ENCODE data around the gene ARHGAP26.

ARHGAP26 gene

DNA sequence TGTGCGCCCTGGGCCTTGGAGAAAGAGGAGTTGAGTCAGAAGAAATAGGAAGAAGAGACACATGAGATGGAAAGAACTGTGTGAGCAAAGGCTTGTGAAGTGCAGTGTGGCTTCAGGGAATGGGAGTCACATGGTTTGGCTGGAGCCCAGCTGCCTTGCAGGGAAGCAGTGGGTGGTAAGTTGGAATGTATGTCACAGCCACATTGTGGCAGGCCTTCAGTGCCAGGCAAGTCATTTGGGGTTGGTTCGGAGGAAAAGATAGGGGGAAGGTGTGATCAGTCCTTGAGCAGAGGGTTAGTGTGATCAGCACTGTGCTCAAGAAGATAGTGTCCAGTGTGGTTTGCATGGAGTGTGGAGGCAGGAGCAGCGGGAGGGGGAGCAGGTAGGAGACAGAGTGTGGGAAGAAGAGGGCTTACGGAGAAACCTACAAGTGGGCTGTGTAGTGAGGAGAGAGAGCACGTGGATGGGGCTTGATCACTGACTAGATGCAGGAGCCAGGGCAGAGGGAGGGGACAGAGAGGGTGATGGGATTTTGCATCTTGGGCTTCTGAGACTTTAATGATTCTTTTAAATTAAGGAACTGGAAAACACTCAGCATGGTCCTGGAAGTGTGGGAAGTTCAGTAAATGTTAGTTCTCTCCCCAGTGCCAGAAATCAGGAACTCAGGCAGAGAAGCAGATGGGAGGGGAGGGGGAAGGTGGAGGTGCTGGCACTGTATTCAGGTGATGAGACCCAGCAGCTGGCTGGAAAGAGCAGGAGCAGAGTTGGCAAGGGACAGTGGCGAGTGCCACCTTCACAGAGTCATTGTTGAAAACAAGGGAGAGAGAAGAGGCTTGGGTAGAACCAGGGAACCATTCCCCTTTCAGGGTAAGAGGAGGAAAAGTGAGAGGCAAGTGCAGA lies 46.6 kb downstream of the ARHGAP26 start:
- no peak for DNase-seq

DNA sequence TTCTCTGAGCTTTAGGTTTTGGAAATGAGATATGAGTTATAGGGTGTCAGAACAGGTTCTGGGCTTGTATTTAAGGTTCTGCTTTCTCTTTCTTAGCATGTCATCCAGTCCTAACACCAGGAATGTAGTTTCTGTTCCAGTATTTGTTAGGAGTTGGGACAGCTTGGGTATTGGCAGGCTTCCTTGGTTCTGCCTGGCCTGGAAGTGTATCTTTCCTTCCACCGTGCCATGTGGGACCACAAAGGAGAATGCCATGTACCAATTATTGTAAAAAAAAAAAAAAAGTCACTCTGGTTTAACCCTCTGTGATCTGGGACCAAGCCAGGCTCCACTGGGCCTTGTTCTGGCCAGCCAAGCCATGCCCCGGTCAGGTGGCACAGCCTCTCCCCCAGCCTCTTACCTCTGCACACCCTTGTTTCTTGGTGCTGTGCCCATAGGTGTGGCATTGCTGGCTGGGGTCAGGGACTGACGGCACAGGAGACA lies 47.8 kb downstream of the ARHGAP26 start:
- DNase-seq, result no peak

DNA sequence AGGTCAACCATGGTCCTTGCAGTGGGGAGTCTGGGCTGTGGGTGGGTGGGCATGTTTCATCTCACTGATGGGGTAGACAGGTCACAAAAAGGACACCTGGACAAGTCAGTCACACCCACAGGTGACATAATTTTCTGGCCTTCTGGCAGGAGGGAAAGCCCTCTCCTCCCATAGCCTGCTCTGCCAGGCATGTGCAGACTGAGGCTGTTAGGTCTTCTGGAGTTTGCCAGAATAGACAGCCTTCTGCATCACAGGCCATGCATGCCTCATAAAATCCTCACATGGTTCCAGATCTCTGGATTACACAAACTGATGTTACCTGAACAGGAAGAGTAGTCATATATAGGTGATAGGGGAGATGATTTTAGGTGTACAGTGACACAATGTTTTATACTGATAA lies 49.1 kb downstream of the ARHGAP26 start:
- no peak for DNase-seq

DNA sequence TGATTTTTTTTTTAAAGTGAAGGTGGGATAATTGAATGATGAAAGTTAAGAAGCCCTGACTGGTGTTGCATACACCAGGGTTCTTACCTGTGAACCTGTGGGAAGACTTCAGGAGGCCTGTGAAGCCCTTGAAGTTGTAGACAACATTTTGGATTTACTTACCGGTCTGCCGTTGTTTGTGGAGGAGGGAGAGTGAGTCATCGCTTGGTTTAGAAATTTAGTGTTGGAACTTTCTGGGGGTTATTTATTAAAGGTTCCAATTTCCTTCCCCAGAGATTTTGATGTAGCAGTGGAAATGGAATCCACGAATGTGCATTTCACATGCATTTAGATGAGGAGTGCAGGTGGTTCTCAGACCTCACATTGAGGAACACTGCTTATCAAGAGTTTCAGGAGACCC lies 49.6 kb downstream of the ARHGAP26 start:
- no peak for DNase-seq

DNA sequence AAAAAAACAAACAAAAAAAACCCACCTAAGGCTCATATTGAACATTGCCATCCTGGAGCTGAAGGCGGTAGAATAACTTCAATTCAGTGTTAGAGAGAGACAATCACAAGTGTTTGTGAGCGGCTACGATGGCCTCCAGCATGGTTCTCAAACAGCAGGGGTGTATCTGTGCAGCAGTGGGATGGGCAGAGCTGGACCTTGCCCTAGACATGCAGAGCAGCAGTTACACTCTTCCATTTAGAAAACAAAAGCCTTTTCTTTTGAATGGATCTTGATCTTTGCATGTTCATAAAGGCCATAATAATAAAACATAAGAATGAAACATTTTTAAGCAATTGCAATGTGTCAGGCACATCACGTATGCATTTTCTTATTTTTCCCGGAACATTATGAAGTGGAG lies 50.3 kb downstream of the ARHGAP26 start:
- DNase-seq, result no peak

DNA sequence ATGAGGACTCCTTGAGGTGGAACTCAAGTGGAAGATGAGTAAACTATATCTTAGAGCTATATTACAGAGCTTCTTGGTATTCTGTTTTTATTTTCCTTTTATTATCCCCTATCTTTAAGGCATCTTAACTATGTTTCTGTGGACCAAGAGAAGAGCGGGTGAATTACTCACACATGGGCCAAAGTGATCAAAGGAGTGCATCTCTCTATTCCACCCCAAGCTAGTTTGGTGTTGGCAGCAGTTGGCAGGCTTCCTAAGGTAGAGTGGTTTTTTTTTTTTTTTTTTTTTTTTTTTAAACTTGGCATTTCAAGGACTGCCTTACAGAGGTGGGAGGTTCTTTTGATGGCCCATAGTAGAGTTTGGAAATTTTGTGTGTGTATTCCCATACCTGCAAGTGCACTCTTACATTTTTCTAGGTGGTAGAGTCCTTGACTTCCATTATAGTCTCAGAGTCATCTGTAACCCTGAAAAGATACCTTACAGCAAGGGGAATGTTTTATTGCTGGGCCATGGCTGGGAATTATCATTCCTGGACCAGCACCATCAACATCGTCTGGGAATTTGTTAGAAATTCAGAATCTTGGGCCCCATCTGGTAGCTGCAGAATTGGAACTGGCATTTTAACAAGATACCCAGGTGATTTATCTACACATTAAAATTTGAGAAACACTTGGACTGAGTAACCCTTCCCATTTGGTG lies 51.0 kb downstream of the ARHGAP26 start:
- no peak for DNase-seq

DNA sequence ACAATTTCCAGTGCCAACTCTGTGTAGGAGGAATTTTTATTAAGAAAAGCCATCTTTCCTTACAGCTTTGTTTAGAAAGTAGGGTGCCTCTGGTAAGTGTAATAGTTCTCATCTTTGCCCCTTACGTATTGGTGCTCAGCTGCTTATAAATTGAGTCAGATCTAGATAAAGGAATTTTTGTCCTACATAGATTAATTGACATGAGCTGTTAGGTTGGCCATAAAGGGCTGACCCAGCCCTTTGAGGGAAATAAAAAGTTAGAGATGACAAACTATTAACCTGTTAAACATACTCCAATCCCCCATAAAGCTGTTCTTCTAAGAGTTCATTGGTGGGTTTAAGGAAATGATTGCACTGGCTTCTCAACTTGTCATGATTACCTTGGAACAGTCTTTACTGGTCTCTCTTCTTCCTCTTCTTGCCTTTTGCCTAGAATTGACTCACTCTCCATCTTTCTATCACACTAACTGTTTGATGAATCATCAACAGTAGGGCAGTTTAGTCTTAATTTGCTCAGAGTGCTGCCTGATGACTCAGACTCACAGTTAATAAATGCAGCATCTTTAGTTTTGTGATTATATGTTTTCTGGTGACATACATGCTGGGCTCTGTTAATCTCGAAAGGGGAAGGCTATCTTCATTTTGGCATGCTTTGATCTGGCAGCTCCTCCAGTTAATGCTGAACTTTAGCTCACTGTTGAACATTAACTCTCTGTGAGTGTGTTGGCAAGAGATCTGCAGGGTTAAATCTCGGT lies 51.7 kb downstream of the ARHGAP26 start:
- DNase-seq, result peak; percentile 95

DNA sequence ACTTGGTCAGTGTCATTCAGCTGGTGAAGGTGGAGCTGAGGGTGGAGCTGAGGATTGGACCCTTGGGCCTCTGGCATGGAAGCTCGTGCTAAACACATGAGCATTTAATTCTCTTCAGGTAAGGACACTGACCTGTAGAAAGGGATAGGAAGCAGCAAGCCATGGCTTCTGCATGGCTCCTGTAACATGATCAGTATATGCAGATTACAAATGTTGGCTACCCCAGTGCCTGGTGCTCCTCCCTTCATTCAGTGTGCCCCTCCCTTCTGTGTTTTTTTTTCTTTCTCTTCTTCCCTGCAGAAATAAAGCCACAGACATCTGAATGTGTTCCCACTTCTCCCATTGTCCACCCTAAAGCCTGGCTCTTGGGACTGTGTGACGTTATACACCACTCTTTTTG lies 52.9 kb downstream of the ARHGAP26 start:
- no peak for DNase-seq

DNA sequence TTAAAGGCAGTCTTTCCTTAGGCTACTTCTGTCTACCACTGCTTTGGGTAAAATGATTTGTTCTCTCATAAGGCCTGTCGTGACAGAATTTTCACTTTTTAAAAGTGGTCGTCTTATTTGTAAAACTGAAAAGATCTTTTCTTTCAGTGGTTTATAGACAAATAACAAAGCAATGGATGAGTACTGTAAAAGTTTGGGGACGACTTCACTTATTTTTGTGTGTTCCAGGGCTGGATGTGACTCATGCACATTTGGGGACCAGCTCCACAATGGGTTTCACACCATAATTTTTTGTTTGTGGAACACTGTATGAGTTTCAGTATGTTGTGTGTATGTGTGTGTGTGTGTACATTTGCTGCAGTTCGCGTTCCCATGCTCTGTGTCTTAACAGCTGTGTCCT lies 53.6 kb downstream of the ARHGAP26 start:
- DNase-seq, result no peak

DNA sequence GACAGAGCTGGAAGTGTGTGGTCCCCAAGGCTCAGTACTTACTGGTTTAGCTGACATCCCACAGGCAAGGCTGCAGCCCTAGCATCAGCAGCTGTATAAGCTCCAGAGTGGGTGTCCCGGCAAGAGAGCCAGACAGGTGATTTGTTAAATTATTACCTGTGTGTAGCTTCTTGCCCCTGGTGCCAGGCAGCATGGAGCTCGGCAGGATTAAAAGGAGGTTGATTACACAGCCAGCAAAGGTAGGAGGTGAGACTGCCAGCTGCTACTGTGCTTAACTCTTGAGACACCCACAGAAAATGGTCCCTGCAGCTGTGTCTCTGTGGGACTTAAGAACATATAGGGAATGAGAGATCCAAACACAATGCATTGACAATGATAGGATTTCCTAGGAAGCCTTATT lies 54.2 kb downstream of the ARHGAP26 start:
- no peak for DNase-seq

DNA sequence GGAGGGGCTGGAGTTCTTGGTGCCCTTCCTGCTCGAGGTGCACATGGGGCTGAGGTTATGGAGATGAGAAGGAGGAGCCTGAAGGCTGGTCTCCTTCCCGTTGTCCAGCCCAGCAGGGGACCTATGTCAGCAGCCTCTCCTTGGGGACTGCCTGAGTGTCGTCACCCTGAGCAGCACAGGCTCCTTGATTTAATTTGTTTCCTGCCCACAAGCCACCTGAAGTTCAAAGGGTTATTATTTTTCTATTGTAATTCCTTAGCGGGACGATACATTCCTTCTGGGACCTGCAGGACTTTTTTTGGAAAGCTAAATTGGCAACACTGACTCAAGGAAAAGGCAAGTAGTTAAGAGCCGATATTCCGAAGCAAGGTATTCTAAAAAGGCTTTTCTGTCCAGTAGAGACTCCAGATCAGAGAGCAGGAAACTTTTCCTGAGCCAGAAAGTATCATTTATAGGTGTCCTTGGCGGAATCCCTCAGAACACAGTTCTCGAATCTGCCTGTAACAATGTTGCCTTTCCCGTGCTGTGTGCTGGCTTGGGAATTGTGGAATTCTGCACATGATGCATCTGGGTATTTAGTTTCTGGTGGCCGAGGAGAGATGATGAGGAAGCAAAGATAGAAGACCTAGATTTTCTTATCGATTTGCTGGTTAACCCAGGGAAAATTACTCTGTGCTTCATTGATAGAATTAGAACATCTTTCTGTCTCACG lies 55.4 kb downstream of the ARHGAP26 start:
- no peak for DNase-seq

DNA sequence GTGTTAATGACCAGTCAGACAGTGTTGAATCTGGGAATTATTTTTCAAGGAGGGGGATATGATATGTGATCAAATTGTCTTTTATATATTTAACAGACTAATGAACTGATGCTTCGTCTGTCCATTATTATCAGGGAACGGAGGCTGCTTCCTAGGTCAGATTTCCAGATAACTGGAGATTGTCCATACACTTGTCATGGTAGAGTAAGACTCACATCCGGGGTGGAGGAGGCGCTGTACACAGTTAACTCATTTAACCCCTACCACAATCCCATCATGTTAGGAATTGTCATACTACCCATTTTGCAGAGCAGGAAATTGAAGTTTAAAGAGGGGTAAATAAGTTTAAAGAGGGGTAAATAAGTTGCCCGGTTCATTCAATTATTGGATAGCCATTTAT lies 55.9 kb downstream of the ARHGAP26 start:
- DNase-seq, result no peak

DNA sequence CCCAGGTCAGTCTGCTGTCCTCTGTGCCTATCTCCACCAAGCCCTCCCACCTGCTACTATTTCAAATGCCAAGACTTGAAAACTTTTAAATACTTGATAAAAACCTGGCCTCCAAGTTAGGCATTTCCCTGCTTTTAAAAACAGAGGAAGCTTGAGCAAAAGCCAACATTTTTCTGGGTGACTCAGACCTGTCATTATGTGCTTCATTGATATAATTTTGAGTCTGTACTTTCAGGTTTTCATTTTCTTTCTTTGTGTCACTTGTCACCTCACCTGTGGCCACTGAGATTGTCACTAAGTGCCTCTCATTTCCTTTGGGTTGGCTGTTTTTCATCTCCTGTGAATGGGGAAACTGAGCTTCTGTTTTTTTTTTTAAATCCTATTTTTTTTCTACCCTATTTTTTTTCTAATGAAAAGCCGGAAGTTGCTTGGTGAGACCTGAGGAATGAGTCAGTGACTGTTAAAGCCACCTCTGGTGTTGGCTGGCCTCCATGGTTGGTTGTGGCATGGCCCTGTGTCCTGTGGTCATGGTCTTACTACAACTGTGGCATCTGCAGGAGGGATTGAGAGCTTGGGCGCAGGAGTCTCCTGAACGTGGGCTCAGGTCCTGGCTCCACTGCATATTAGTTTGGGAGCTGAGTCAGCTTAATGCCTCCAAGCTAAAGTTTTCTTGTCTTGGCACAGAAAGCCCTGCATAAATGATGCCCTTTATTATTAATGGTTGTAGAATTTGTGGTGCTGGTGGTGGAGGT lies 56.7 kb downstream of the ARHGAP26 start:
- peak; percentile 72 for DNase-seq

DNA sequence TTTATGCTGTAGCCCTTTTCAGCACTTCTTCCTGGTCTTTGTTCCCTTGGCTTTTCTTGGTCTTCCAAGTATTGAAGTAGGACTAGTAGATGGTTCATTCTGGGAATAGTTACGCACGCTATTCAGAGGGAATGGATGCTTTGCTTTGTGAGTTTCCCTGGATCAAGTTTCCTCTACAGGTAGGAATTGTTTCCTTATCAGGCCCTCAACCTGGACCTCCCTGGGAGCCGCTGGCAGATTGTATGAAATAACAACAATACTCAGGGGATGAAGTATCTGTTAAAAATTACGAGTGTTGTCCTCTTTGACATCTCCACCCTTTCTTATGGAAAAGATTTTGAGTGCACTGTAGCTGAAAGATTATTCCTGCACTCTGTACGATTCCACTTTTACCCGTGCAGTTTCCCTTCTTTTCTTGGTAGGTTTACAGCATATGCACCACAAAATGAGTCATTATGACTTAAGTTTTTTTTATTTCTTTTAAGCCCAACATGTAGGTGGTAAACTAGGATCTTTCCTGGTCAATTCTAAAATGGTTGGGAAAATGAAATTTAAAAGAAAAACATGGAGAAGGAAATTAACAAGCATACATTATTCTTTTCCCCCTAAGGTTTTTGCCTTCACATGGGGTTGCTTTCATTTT lies 57.9 kb downstream of the ARHGAP26 start:
- DNase-seq, result no peak

DNA sequence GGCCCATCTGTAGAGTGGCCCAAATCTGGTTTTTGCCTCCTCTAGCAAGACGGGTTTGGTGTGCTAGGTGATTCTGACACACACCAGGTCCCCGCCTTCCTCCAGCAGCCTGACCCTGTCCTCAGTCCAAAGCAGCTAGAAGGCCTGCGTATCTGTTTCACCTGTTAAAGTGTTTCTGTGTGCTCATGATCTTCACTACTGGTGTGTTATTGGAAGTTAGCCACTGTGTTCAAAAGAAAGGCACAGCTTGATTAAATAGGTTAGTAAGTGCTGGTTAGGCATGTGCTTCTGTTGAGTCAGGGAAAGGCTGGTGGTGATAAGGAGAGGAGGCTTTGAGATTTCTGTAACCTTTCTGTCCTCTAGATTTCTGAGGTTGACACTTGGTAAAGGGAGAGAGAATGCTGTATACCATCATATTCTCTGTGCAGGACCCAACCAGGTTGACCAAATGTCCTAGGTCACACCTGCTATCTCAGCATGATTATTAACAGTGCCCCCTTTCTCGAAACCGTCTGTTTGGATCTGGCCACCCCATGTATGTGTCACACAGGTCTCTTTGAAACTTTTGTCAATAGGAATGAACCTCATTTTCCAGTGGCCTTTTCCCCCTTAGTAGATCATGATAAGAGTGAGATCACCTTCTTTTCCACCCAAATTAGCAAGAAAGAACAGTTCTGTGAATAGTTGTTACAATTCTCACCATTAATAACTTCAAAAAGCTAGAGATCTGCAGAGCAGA lies 58.8 kb downstream of the ARHGAP26 start:
- DNase-seq, result no peak

DNA sequence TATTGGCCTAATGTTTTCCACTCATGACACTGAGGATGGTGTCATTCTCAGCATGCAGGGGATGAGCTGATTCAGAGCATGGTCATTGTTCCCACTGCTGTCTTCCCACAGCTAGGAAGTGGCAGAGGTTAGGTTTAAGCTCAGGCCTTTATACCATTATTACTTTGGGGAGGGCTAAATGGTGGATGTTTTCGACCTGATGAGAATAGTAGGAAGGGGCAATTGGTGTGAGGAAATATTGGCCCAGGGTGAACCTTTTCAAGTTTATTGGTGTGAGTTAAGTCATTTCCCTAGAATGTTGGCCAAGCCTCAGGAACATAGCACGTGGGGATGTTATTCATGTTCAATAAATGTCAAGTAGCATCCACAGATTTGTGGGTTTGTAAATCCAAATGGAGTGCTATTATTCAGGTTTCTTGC lies 59.6 kb downstream of the ARHGAP26 start:
- no peak for DNase-seq

DNA sequence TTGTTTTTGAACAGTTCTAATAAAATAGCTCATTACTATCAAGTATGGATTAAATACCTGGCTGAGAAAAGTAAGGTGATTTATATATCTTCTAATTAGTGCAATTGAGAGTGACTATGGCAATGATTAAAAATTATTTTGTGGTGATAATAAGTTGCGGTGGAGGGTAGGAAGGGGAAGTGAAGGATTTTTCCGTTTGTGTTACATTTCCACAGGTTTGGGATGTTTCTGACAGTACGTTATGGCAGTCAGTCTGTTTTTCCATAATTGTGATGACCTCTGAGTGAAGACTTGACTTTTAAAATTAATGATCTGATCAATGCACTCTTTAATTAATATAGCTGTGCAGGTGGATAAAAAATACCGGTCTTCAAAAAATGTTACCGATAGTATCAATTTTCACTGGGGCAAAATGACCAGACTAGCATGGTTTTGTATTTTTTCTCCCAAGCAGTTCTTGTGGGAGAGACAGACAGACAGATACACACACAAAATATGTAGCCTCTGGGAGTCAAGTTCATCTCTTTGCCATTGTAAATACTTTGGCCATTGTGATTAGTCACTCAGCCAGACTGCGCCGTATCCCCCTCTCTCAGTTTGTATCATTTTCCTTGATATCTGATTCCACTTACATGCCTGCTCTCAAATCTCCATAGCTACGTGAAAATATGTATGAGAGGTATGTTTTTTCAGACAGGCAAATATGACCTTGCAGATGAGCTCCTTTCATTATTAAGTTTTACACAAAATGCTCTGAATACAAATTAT lies 60.2 kb downstream of the ARHGAP26 start:
- DNase-seq, result peak; percentile 44

DNA sequence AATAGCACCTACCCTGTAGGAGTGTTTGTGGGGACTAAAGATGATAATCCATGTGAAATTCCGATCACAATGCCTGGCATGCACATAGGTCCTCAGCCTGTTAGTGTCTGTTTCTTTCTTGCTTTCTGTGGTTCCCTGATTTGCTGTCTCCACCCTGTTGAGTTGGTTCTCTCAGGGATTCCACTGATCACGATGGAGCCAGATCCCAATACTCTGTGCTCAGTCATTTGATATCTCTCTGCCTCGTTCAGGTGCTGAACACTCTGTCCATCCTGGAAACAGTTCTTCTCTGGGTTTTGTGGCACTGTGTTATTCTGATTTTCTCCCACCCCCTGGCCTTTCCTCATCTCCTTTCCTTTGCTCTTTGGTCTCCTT lies 60.8 kb downstream of the ARHGAP26 start:
- DNase-seq, result no peak

DNA sequence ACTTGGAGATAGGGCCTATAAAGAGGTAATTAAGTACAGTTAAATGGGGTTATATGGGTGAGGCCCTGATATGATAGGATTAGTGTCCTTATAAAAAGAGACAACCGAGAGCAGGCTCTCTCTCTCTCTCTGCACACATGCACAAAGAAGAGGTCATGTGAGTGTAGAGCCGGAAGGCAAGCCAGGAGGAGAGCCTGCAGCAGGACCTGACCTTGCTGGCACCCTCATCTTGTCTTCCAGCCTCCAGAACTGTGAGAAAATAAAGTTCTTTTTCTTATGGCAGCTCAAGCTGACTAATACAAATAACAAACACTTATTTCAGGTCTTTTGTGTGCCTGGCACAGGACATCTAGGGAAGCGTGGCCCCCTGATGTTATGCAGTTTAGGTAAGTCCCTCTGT lies 62.1 kb downstream of the ARHGAP26 start:
- DNase-seq, result no peak

All from kidney glomerular epithelial cell (primary cell).